A549 (cell line): Measurements from ENCODE around the gene UPB1. TPM values are rescaled to one million over a fixed set of nuclear protein-coding genes. Genes with fewer than 3 reads are reported as not detected.

Source experiments
- ATAC-seq, 2 experiments: fragments of 200-7000 bp in 1 of 2; fragments of >200 bp in 1 of 2; cut with Nextera tagmentation in 1 of 2; cut with Tn5 transposase in 1 of 2; 3 replicates each; pipeline versions ENCODE4 v1.8.0 to v1.9.1; 2018 to 2020; ENCODE audit warnings: mild to moderate bottlenecking in 1 of 2, moderate library complexity in 1 of 2
- CTCF ChIA-PET: fragments of 300-600 bp; sonication (Branson Sonifier 250); formaldehyde crosslinking; extraction: SDS; loops from one replicate; lab custom pipeline; 2021; ENCODE audit warnings: antibody characterized with exemption, inconsistent platforms; lab: Yijun Ruan, JAX
- POLR2A ChIA-PET: fragments of 350-600 bp; formaldehyde crosslinking; extraction: SDS; loops from one replicate; lab custom pipeline; 2021; ENCODE audit warnings: antibody characterized with exemption, inconsistent platforms; lab: Yijun Ruan, JAX
- DNase-seq, 2 experiments: peaks; one replicate each; pipeline versions ENCODE4 v3.0.0 to v3.0.0-alpha.2; 2011 to 2016; ENCODE audit warnings: low read depth in 1 of 2, low spot score in 1 of 2
- FAIRE-seq: peaks from 2 replicates; lab custom pipeline; 2011; peaks lifted over from hg19 to GRCh38; lab: Jason Lieb, UNC
- H3K27ac ChIP-seq, 2 experiments: fragments of >200 bp; sonication (Bioruptor Twin); formaldehyde crosslinking; 3 replicates each; pipeline ENCODE4 v1.5.1; 2016 to 2017
- H3K4me1 ChIP-seq: fragments of >200 bp; sonication (Bioruptor Twin); formaldehyde crosslinking; 3 replicates; pipeline ENCODE4 v1.6.1; 2016
- H3K4me2 ChIP-seq: fragments of >200 bp; sonication (Bioruptor Twin); formaldehyde crosslinking; 3 replicates; pipeline ENCODE4 v1.6.1; 2016
- H3K4me3 ChIP-seq: fragments of >200 bp; sonication (Bioruptor Twin); formaldehyde crosslinking; 3 replicates; pipeline ENCODE4 v1.5.1; 2016
- H3K9me3 ChIP-seq: fragments of >200 bp; sonication (Bioruptor Twin); formaldehyde crosslinking; 3 replicates; pipeline ENCODE4 v1.6.1; 2016
- CBX2 ChIP-seq: fragments of 200-600 bp; sonication (generic); IDR thresholded peaks from 2 replicates; pipeline ENCODE4 v1.6.1; 2016; ENCODE audit warnings: low read depth, mild to moderate bottlenecking, borderline replicate concordance
- CEBPB ChIP-seq, 2 experiments: fragments of >200 bp in 1 of 2; sonication (Bioruptor Twin) in 1 of 2; formaldehyde crosslinking in 1 of 2; IDR thresholded peaks; 2 replicates each; pipeline ENCODE4 v1.6.1; 2012 to 2016
- CHD4 ChIP-seq: fragments of 200-600 bp; sonication (generic); IDR thresholded peaks from 2 replicates; pipeline ENCODE4 v1.6.1; 2016; ENCODE audit warnings: antibody characterized with exemption, mild to moderate bottlenecking, borderline replicate concordance
- EHMT2 ChIP-seq: fragments of 200-600 bp; sonication (generic); IDR thresholded peaks from 2 replicates; pipeline ENCODE4 v1.6.1; 2016; ENCODE audit warnings: antibody characterized with exemption, low read depth, mild to moderate bottlenecking, moderate library complexity
- ESRRA ChIP-seq: fragments of 150-350 bp; IDR thresholded peaks from 2 replicates; pipeline ENCODE4 v1.6.1; 2014; ENCODE audit warnings: mild to moderate bottlenecking, low read length, borderline replicate concordance
- FOSL2 ChIP-seq, 2 experiments: fragments of 450-650 bp in 1 of 2; fragments of >200 bp in 1 of 2; sonication (Bioruptor Twin) in 1 of 2; formaldehyde crosslinking; IDR thresholded peaks; 2 replicates each; pipeline versions ENCODE4 v1.5.0 to v1.6.1; 2016 to 2020; ENCODE audit warnings: mild to moderate bottlenecking in 1 of 2, moderate library complexity in 1 of 2
- HDAC2 ChIP-seq: fragments of 200-600 bp; sonication (generic); IDR thresholded peaks from 2 replicates; pipeline ENCODE4 v1.6.1; 2016
- HOXA7 ChIP-seq: fragments of 250-450 bp; sonication (Bioruptor Pico); IDR thresholded peaks from 2 replicates; pipeline ENCODE4 v1.5.0; 2020; ENCODE audit warnings: mild to moderate bottlenecking, moderate library complexity
- HOXB13 ChIP-seq: fragments of 250-450 bp; sonication (Bioruptor Pico); IDR thresholded peaks from 2 replicates; pipeline ENCODE4 v1.5.0; 2020; ENCODE audit warnings: low read depth, mild to moderate bottlenecking, moderate library complexity
- HOXB5 ChIP-seq: fragments of 250-450 bp; sonication (Bioruptor Pico); IDR thresholded peaks from 2 replicates; pipeline ENCODE4 v1.5.0; 2020; ENCODE audit warnings: mild to moderate bottlenecking, moderate library complexity
- PHF8 ChIP-seq: fragments of 200-600 bp; sonication (generic); IDR thresholded peaks from 2 replicates; pipeline ENCODE4 v1.6.1; 2016; ENCODE audit warnings: low read depth, mild to moderate bottlenecking, antibody characterized with exemption, moderate library complexity, borderline replicate concordance
- RAD21 ChIP-seq, 2 experiments: fragments of >200 bp in 1 of 2; sonication (Bioruptor Twin) in 1 of 2; formaldehyde crosslinking in 1 of 2; IDR thresholded peaks in 1 of 2; conservative IDR thresholded peaks in 1 of 2; 2 replicates in 1 of 2; 3 replicates in 1 of 2; pipeline ENCODE4 v1.6.1; 2012 to 2018; ENCODE audit warnings: inconsistent platforms in 1 of 2
- RARB ChIP-seq: fragments of 250-450 bp; sonication (Bioruptor Pico); IDR thresholded peaks from 2 replicates; pipeline ENCODE4 v1.8.0; 2021; ENCODE audit warnings: mild to moderate bottlenecking, moderate library complexity
- RFX5 ChIP-seq: fragments of 450-650 bp; IDR thresholded peaks from 2 replicates; pipeline ENCODE4 v1.7.1; 2014; ENCODE audit warnings: antibody characterized with exemption, mild to moderate bottlenecking, moderate library complexity
- TFCP2L1 ChIP-seq: fragments of 250-450 bp; sonication (Bioruptor Pico); IDR thresholded peaks from 2 replicates; pipeline ENCODE4 v1.5.0; 2021; ENCODE audit warnings: mild to moderate bottlenecking
- TP53 ChIP-seq: fragments of 250-450 bp; sonication (Bioruptor Pico); IDR thresholded peaks from 2 replicates; pipeline ENCODE4 v1.5.0; 2021; ENCODE audit warnings: mild to moderate bottlenecking, moderate library complexity
- ZFP36 ChIP-seq: fragments of 450-650 bp; IDR thresholded peaks from 2 replicates; pipeline ENCODE4 v1.6.1; 2014; ENCODE audit warnings: borderline replicate concordance; ENCODE audit not compliant: partially characterized antibody
- WGBS: methylation state at CpG from one replicate; pipeline ENCODE4 v1.1.6; 2017; ENCODE audit errors: missing lambda C conversion rate; 5-methylcytosine and 5-hydroxymethylcytosine counted together
- polyA plus RNA-seq, 4 experiments: library from polyadenylated mRNA; depleted of rRNA in 3 of 4; stranded (reverse); fragments of >200 nt; fragmentation: RNase III in 1 of 4; extraction: RNeasy Plus Mini Kit Qiagen cat#74134 plus additional on column Dnase treatment in 1 of 4; gene quantifications; 2 replicates in 3 of 4; 3 replicates in 1 of 4; pipeline ENCODE4 v1.2.3, GENCODE V29; 2011 to 2017
- TF ChIP-seq, protein P1 (sequence below): IDR thresholded peaks from 2 replicates; pipeline ENCODE4 v1.6.1; 2012; ENCODE audit warnings: low read depth, borderline replicate concordance
- TF ChIP-seq, protein P2 (sequence below): fragments of 250-450 bp; sonication (Bioruptor Pico); IDR thresholded peaks from 2 replicates; pipeline ENCODE4 v1.5.0; 2021; ENCODE audit warnings: mild to moderate bottlenecking, moderate library complexity, borderline replicate concordance
- TF ChIP-seq, protein P3 (sequence below): IDR thresholded peaks from 2 replicates; pipeline ENCODE4 v1.6.1; 2012

Gene UPB1
- polyA plus RNA-seq, 2 of the 4 experiments (the other 2 are of a cell fraction): 0.04 TPM; not detected in 1

DNA sequence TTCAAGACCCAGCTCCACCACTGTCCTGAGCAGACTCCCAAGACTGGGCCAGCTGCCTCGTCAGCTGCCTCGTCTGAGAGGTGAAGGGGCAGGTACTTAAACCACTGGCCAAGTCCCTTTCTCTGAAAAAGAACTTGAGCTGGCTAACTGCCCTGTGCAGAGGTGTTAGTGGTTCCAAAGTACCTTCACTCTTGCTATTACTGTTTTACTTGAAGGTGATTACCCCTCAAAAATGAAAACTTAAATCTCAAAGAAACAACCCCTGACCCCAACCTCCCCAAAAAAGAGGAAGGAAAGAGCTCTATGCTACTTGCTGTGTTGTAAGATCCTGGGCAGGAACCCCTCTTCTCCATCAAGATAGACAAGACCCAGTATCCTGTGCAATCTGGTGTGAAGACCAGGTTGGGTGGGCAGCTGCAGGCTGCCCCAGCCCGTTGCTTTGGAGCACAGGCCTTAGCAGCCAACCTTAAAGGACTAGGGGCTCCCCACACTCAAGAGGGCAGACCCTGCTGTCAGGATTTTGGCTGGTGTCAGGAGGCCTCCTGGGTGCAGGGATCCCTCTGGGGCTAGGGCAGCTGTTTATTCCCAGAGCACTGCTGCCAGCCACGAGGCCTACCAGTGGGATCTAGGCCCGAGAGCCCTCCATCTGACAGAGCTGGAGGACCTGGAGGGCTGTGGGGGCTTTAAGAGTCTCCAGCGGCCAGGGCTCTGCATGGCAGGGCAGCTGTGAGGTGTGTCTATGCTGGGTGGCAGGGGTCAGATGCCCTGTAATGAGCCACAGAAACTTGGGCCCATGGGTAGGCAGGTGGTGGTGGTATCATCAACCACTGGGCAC lies 46.8 kb downstream of the UPB1 start:
- no peak for ATAC-seq
- FAIRE-seq: no peak
- TF ChIP-seq, protein P1, sequence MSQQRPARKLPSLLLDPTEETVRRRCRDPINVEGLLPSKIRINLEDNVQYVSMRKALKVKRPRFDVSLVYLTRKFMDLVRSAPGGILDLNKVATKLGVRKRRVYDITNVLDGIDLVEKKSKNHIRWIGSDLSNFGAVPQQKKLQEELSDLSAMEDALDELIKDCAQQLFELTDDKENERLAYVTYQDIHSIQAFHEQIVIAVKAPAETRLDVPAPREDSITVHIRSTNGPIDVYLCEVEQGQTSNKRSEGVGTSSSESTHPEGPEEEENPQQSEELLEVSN: no peak
- TF ChIP-seq, protein P2, sequence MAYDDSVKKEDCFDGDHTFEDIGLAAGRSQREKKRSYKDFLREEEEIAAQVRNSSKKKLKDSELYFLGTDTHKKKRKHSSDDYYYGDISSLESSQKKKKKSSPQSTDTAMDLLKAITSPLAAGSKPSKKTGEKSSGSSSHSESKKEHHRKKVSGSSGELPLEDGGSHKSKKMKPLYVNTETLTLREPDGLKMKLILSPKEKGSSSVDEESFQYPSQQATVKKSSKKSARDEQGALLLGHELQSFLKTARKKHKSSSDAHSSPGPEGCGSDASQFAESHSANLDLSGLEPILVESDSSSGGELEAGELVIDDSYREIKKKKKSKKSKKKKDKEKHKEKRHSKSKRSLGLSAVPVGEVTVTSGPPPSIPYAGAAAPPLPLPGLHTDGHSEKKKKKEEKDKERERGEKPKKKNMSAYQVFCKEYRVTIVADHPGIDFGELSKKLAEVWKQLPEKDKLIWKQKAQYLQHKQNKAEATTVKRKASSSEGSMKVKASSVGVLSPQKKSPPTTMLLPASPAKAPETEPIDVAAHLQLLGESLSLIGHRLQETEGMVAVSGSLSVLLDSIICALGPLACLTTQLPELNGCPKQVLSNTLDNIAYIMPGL: no peak
- ChIA-PET CTCF (interaction anchor here (1.0 to 2.0 kb wide), 3 partner anchors 9 to 20 kb away, joined by 3 to 5 read pairs (median 3); no protein-coding TSS in a partner anchor), POLR2A (interaction anchor here (0.6 kb wide), 1 partner anchor 12 kb away, joined by 3 read pairs; no protein-coding TSS in a partner anchor)
- DNase-seq: no peak
- Histone ChIP-seq H3K4me3 (no peak overlapping the region), H3K4me1 (peaks cover 8% of the 10 kb centered on the region; the same call in 1 of the 3 replicates), H3K4me2 (no peak overlapping the region), H3K9me3 (no peaks in the 10 kb centered on the region), H3K27ac (no peak overlapping the region)
- 88% methylated on average over 3 of the region's 6 CpGs for WGBS

DNA sequence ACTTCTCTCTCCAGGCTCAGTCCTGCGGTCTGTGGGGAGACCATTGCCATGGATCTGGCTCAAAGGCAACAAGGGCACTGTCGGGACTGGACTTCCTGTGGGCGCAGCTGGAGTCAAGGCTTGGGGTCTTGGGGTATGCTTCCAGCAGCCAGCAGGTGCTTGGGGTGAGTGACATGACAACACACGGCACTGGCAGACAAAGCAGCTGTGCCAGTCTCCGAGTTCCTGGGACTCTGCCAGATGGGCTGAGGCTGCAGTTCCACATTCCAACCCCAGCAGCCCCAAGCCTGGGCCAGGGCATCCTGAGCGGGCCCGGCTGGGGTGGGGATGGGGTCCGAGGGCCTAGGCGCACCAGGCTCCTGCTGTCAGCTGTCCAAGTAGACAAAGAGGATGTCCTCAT lies 47.5 kb downstream of the UPB1 start:
- no peak for TF ChIP-seq FOSL2 (IDR thresholded peaks at IDR 0.05)
- TF ChIP-seq FOSL2 (CRISPR knock-in tag; IDR thresholded peaks at IDR 0.05): no peak
- no peak for TF ChIP-seq TFCP2L1 (CRISPR knock-in tag)
- no peak for TF ChIP-seq ZFP36
- TF ChIP-seq, protein P1: no peak
- TF ChIP-seq HDAC2: no peak
- TF ChIP-seq, protein P2: no peak
- no peak for TF ChIP-seq ESRRA
- no peak for TF ChIP-seq CBX2
- no peak for TF ChIP-seq CEBPB (IDR thresholded peaks at IDR 0.05)
- no peak for TF ChIP-seq RFX5
- TF ChIP-seq, protein P3, sequence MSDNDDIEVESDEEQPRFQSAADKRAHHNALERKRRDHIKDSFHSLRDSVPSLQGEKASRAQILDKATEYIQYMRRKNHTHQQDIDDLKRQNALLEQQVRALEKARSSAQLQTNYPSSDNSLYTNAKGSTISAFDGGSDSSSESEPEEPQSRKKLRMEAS: no peak
- TF ChIP-seq CHD4: no peak
- no peak for TF ChIP-seq PHF8
- TF ChIP-seq TP53 (CRISPR knock-in tag): no peak
- no peak for TF ChIP-seq HOXB5 (CRISPR knock-in tag)
- no peak for TF ChIP-seq EHMT2
- TF ChIP-seq HOXB13 (CRISPR knock-in tag): no peak
- no peak for TF ChIP-seq HOXA7 (CRISPR knock-in tag)
- no peak for TF ChIP-seq RAD21 (conservative IDR thresholded peaks at IDR 0.05 in 1 of 2, IDR thresholded peaks at IDR 0.05 in 1 of 2)
- no peak for TF ChIP-seq RARB (CRISPR knock-in tag)
- WGBS: 90% methylated on average over 6 of the region's 9 CpGs
- DNase-seq: no peak
- Histone ChIP-seq H3K4me2 (no peak overlapping the region), H3K4me1 (peaks cover 10% of the 10 kb centered on the region; the same call in 1 of the 3 replicates), H3K9me3 (no peaks in the 10 kb centered on the region), H3K27ac (no peak overlapping the region), H3K4me3 (no peak overlapping the region)
- CTCF ChIA-PET: interaction anchor here (1.0 to 2.0 kb wide), 3 partner anchors 8 to 17 kb away, joined by 3 to 5 read pairs (median 3); no protein-coding TSS in a partner anchor
- no peak for ATAC-seq
- POLR2A ChIA-PET: no interaction called here
- FAIRE-seq: no peak
